Measurements from ENCODE around the gene ENTREP3.
"Not testable (repeated sequence)": the region's sequence is repeated elsewhere in the genome, so short reads cannot be mapped to it uniquely, and the experiment has no call there.

ENTREP3 gene, protein sequence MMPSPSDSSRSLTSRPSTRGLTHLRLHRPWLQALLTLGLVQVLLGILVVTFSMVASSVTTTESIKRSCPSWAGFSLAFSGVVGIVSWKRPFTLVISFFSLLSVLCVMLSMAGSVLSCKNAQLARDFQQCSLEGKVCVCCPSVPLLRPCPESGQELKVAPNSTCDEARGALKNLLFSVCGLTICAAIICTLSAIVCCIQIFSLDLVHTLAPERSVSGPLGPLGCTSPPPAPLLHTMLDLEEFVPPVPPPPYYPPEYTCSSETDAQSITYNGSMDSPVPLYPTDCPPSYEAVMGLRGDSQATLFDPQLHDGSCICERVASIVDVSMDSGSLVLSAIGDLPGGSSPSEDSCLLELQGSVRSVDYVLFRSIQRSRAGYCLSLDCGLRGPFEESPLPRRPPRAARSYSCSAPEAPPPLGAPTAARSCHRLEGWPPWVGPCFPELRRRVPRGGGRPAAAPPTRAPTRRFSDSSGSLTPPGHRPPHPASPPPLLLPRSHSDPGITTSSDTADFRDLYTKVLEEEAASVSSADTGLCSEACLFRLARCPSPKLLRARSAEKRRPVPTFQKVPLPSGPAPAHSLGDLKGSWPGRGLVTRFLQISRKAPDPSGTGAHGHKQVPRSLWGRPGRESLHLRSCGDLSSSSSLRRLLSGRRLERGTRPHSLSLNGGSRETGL

DNA sequence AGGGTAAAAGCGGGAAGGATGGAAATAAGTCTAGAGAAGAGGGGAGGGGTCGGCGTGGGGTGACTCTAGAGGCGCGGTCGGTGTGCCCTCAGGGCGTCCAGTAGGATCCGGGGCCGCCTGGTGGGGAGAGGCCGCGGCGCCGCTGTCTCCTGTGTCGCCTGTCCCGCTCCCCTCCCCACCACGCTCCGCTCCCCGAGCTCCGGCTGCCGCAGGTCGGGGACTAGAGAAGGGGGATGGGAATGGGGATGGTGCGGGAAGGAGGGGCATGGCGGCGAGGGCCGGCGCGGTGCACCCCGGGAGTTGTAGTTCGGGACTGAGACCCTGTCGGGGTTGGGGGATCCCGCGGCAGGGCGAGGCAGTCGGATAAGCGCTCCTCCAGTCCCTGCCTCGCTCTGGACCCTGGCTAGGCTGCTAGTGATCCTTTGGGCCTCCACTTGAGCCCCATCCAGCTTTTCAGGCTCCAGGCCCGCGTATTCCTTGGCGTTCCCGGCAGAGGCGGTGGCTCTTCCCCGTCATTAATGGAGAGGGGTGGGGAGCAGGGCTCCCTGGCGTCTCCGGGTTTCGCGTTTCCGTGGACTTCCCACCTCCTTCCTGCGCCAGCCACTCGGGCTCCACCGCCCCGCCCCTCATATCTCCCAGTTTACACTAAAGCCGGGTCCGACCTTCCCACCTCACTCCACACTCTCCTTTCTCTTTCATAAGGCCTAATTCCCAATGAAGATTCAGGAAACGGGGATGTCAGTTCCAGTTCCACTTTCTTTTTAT, at the start of gene ENTREP3:
Gene ENTREP3 (minus strand): TSS at position 241 of the 765 bp plus-strand sequence. CDS start 606 bp downstream, outside the sequence.
- peak; percentile 88 for DNase-seq (ENCODE audit: low spot score)

DNA sequence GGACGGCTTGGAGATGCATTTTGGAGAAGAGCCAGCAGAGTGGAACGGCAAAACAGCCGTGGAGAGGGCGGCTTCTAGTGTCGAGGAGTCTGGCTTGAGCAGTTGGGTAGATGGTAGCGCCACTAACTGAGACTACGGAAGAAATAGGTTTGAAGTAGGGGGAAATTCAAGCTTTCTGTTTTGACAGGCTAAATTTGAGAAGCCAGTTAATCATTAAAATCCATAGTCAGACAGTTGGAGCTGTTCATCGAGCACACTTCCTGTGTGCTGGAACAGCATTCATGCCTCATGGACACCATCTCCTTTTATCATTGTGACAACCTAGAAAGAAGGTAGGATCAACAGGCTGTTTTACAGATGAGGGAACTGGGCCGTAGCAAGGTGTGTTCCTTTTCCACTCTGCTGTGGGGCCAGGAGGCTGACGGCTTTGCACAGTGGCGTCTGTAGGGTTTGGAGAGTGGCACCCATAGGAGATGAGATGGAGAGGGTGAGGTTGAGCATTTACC, 49.3 kb upstream of the ENTREP3 start:
- no peak for DNase-seq (ENCODE audit: low spot score)

GRCh38 chr1:155301342-155301841, 46.1 kb upstream of the ENTREP3 start, which contains the start of gene PKLR:
Gene PKLR, minus strand, starts transcription at chr1:155301438. Its CDS starts 43 bp downstream, at chr1:155301395.
- no peak for DNase-seq (ENCODE audit: low spot score)

DNA sequence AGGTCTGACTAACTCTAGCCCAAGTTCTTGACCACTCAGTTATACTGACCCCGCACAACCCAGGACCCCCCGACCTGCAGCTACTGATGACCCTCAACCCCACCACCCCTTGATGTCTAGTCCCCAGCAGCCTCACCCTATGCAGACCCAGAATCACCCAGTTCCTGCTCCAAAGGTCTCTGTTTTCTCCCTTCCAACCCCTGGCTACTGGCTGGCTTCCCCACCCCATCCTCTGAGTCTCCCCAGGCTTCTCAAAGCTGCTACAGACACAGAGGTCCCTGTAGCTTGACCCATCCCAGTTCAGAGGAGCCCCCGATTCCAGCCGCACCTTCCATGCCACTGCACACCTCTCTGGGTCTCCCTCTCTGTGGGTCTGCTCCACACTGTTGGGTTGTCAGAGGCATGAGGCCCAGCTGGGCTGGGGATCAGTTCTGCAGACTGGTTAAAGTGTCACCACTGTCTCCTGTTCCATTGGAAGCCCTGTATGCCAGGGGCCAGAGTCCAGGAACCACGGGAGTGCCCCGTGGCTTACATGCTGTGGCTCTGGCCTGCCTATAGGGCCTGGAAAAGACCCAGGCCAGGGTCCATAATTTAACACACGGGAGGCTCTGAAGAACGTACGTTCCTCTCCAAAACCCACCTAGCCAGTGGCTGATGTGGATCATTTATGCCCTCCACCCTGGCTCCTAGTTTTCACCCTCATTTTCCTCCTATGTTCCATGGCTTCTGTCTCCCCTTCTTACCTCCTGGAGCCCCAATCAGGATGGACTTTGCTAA, 45.5 kb upstream of the ENTREP3 start:
- no peak for DNase-seq (ENCODE audit: low spot score)

DNA sequence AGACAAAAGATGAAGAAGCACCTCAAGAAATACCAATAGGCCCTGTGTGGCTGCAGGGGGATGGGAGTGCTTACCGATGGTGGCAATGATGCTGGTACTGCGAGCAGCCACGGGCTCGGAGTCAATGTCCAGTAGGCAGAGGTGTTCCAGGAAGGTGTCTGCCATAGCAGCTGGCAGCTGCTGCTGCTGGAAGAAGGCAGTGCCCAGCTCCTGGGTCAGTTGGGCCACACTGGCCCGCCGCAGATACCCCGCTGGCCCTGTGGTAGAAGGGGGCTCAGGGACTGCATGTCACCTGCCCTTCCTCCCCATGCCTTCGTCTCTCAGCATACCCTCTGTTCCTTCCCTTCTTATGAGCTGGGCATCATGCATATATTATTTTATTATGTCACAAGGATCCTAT, 44.7 kb upstream of the ENTREP3 start:
- no peak for DNase-seq (ENCODE audit: low spot score)

- no peak for DNase-seq (ENCODE audit: low spot score)
Observed at GRCh38 chr1:155297384-155297783, 42.1 kb upstream of the ENTREP3 start.

- DNase-seq (ENCODE audit: low spot score): no peak
Observed at GRCh38 chr1:155296661-155297060, 41.4 kb upstream of the ENTREP3 start.

DNA sequence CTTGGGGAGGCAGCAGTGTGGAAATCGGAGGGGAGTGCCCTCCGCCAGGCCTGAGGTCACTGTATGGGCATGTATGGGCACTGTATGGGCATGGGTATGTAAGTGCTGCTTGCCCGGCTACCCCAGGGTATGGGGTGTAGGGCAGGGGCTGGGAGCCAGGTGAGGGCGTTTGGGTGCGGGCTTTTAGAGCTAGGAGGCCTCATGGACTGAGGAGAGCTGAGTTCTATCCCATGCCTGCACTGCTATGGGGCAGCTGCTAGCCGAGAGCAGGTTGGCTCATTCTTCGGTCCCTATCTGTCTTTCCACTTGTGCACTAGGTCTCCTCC, 40.6 kb upstream of the ENTREP3 start:
- no peak for DNase-seq (ENCODE audit: low spot score)

DNA sequence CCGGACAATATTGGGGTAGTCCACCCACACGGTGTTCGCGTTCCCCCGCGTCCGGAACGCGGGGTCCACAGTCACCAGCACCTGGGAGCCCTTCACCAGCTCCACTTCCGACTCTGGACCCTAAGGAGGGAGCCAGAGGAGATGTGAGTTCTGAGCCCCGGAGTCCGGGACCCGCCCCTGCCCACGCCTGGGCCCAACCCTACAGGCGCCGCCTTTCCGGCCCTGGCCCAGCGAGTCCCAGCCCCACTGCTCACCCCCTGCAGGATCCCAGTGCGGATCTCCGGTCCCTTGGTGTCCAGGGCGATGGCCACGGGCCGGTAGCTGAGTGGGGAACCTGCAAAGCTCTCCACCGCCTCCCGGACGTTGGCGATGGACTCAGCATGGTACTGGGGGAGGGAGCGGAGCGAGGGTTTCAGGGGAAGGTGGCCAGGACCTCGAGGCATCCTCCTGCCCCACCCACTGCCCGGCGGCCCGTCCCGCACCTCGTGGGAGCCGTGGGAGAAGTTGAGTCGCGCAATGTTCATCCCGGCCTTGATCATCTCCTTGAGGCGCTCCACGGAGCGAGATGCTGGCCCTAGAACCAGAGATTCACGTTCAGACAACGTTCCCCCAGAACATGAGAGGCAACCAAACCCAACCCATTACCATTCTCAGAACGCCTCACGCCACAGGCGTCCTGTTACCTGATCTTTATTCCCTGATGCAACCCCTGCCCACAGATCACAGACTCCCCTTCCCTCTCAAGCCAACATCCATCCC, 40.1 kb upstream of the ENTREP3 start:
- DNase-seq (ENCODE audit: low spot score): no peak

DNA sequence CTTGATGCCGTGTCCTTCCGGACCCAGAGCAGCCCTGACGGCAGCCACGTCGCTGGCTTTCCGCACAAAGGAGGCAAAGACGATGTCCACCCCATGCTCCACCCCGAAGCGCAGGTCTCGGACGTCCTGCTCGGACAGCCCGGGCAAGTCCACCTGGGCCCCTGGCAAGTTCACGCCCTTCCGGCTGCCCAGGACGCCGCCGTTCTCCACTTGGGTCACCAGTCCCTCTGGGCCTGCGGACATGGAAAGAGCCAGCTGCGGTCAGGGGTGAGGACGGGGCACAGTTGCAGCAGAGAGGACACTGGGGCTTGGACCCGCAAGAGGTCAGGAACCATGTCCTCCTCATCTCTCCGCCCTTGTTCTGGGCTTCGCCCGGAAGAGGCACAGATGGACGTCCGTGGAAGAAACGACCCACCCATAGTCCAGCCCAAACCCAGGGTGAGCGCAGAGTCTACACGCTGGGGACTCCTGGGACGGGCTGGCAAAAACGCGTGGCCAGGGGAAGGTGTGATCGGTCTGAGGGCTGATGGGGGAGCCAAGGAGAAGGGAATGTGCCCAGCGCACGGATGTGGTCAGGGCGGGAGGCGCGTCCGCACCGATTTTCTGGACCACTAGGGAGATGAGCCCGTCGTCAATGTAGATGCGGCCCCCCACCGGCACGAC, 39.4 kb upstream of the ENTREP3 start:
- no peak for DNase-seq (ENCODE audit: low spot score)

DNA sequence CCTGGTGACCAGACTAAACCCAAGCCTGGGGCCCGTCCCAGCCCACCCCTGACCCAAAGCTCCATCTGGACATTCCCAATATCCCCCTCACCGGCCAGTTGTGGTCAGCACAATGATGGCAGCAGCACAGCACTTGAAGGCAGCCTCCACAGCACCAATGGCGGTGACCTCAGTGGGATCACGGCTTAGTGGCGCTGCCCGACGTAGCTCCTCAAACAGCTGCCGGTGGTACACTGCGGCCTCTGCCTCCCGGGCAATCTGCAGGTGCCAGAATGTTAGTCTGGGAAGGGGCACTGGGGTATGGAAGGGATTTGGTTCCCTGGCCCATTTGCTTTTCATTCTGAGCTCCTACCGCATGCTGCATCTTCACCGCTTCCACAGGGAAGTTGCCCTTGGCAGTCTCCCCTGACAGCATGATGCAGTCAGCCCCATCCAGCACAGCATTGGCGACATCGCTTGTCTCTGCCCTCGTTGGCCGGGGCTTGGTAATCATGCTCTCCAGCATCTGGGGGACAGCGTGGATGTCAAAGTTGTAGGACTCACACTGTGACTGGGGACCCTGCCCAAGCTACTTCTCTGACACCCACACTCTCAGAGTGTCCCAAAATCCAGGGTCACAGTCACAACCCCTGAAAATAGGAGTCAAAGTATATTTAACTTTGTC, 37.9 kb upstream of the ENTREP3 start:
- no peak for DNase-seq (ENCODE audit: low spot score)

GRCh38 chr1:155291006-155291405, 35.7 kb upstream of the ENTREP3 start:
- DNase-seq (ENCODE audit: low spot score): not testable (repeated sequence)

GRCh38 chr1:155287987-155288543, 32.8 kb upstream of the ENTREP3 start:
- DNase-seq (ENCODE audit: low spot score): no peak

- no peak for DNase-seq (ENCODE audit: low spot score)
Observed at GRCh38 chr1:155286544-155286943, 31.3 kb upstream of the ENTREP3 start.

GRCh38 chr1:155285631-155286044, 30.4 kb upstream of the ENTREP3 start:
- no peak for DNase-seq (ENCODE audit: low spot score)

GRCh38 chr1:155285063-155285462, 29.8 kb upstream of the ENTREP3 start:
- no peak for DNase-seq (ENCODE audit: low spot score)

DNA sequence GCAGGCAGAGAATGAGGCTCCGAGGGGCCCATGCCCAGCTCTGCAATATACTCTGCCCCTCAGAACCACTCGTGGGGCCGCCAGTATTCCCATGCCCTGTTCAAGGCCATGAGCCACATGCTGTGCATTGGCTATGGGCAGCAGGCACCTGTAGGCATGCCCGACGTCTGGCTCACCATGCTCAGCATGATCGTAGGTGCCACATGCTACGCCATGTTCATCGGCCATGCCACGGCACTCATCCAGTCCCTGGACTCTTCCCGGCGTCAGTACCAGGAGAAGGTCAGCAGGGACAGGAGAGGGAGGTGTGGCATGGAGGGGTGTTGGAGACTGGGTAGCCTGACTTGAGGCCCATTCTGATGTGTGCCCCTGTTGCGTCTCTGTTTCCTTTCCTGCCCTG, 29.2 kb upstream of the ENTREP3 start:
- no peak for DNase-seq (ENCODE audit: low spot score)

DNA sequence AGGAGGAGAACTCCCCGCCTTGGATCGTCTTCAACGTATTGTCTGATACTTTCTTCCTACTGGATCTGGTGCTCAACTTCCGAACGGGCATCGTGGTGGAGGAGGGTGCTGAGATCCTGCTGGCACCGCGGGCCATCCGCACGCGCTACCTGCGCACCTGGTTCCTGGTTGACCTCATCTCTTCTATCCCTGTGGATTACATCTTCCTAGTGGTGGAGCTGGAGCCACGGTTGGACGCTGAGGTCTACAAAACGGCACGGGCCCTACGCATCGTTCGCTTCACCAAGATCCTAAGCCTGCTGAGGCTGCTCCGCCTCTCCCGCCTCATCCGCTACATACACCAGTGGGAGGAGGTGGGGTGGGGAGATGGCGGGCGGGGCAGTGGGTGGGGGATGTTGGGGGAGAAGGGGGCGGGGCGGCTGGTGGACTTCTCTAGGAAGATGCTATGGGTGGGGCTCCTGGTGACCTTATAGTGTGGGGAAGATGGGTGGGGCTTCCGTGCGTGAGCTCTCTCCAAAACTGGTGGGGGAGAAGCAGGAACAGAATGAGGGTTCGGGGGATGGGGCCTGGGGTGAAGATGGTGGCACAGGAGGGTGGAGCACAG, 27.3 kb upstream of the ENTREP3 start:
- no peak for DNase-seq (ENCODE audit: low spot score)

DNA sequence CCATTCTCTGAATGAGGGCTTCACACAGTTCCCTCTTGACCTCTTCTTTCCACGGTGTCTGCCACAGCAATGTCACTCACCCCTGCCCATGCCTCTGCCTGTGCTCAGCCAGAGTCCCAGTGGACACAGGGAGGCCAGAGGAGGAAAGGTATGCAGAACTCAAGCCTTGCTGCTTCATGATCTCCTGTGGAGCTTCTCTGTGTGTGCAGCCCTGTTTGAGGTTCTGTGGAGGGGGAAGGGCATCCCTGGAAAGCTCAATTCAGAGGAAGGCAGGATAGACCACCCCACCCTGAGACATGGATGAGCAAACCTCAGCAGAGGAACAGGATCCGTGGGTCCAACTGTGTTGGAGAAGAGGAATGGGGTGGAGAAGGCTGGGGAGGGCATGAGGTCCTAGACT, 24.0 kb upstream of the ENTREP3 start:
- no peak for DNase-seq (ENCODE audit: low spot score)

Data from germinal center (tissue), 1 donor.